DMS79 (cell line): ENCODE data around the gene QRFP.
"Not testable (repeated sequence)": the region's sequence is repeated elsewhere in the genome, so short reads cannot be mapped to it uniquely, and the experiment has no call there.

Experiments
- DNase-seq: peaks from one replicate; lab custom pipeline; 2025; lab: John Stamatoyannopoulos, UW

The QRFP gene

GRCh38 chr9:130848514-130848913 is 48.1 kb downstream of the QRFP start:
- not testable (repeated sequence) for DNase-seq

DNA sequence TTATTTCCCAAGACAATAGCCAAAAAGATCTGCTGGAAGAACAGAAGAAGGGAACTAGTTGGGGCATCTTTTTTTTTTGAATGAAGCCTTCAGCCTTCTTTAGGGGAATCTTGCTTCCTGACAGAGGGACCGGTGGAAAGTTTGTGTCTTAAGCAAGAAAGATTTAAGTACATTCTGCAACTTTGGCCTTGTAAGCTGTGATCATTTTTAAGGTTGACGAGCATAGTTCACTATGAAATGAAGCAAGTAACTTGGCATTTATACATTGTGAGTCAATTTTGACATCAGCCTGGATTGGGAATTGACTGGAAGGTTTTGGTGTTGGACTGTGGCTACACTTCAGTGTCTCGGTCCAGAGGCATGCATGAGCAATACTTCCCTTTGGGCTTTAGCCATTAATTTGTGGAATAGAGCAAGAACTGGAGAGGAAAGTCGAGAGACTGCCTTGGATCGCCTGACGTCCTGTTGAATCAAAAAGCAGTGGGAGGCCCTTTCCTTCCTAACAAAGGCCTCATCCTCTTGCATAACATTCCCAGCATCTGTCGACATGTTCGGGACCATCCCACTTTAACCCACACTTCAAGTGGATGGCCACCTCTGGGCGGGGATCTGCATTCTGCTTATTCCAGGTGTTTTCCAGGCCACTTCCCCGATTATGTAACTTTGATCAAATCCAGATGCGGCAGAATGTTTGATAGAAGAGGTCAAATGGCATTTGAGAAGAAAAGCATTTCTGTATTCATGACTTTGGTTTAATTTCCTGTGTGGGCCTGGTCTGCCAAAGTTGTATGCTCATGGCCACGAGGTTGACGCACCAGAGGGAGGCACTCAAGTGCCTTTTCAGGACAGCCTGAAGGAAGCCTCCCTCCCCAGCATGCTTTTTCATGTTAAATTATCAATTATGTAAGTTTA is 49.0 kb downstream of the QRFP start:
- DNase-seq: no peak

DNA sequence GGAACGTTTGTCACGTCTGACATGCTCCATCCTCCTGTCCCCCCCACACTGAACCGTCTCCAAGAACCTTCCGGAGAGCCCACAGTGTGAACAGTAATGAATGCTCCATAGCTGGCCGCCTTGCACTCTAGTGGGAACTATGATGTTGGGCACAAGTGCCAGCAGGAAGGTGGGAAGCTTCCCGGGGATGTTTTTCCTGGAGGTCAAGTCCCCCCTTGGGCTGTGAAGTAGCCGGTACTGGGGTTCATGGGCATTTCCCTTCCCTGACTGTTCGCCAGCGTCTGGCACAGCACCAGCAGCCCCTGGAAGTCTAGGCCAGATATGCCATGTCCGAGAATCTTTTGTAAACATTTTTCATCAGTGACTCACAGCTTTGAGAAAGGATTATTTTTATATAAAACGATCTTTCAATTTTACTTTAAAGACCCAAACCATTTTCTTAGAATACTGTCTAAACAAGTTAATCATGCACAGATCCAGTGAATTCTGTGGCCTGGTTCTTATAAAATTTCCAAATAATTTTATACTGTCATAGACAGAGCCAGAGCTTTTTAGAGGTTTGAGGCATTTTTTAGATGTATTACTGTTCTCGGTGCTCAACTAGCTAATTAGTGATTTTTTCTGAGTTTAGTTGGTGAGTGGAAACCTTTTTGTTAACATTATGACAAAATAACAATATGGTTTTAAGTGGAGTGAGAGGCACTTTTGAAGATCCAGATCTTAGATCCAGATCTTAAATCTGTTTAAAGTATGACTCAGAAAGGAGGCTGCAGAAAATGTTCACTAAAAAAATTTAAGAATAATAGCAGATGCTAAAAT is 49.9 kb downstream of the QRFP start:
- DNase-seq: no peak

- DNase-seq: no peak
Measured at GRCh38 chr9:130845901-130846481, 50.6 kb downstream of the QRFP start.

DNA sequence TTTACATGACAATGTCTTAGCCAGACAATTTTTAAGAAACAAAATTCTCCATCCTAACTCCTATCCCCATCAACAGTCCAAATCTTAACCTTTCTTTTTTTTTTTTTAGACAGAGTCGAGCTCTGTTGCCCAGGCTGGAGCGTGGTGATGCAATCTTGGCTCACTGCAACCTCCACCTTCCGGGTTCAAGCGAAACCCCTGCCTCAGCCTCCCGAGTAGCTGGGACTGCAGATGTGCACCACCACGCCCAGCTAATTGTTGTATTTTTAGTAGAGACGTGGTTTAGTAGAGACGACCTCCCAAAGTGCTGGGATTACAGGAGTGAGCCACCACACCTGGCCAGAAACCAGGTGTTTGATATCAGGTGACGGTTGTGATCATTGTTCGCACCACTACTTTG is 51.4 kb downstream of the QRFP start:
- DNase-seq: no peak

- DNase-seq: no peak
Measured at GRCh38 chr9:130844044-130844451, 52.6 kb downstream of the QRFP start.

DNA sequence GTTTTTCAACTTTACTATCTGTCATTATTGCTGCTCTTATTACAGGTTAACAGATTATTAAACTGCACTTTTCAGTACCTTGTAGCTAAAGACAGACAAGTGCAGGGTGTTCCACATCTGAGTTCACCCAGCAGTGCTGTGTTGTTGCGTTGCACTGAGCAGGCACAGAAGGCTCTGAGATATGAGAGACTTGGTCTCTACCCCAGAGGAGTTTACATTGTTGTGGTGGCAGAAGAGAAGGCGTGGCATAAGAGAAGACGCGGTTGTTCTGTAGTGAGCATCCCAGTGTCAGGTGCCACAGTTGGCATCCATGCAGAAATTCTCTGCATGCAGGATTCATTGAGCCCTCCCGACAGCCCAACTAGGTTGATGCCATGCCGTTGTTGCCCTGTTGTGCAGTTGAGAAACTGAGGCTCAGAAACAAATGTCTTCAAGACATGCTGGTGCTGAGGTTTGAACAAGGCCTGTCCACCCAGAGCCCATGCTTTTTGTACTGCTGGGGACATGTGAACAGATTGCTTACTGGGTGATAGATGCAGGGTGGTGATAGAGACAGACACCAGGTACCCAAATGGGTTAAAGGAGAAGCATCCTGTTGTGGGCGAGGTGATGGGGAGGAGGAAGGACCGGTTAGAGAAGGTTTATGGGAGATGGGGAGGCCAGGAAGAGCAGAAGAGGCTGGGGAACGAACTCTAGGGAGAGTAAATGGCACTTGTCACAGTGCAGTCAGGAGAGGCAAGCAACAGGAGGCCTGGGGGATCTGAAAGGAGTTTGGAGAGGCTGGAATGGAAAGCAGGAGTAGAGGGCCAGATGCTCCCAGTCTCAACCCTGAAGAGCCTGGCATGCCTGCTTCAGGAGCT is 53.3 kb downstream of the QRFP start:
- no peak for DNase-seq
